Thymus (tissue), 11 donors: Measurements from ENCODE around the gene ZBTB7C. TPM values are rescaled to one million over a fixed set of nuclear protein-coding genes. Genes with fewer than 3 reads are reported as not detected.

Experiments
- DNase-seq, 9 donors: peaks; one replicate each; pipeline ENCODE4 v3.0.0-alpha.2; 2013; ENCODE audit warnings: low spot score in 9 of 9, low read depth in 6 of 9, missing footprints in 1 of 9
- H3K27ac ChIP-seq, 2 donors: one replicate each; pipeline ENCODE4 v1.5.1; 2013; ENCODE audit warnings: control low read depth in 1 of 2, low read depth in 1 of 2, low read length in 1 of 2, mild to moderate bottlenecking in 1 of 2, moderate library complexity in 1 of 2
- H3K27me3 ChIP-seq, 2 donors: one replicate each; pipeline ENCODE4 v1.5.1; 2013; ENCODE audit warnings: low read length in 1 of 2; ENCODE audit not compliant: control insufficient read depth in 2 of 2, insufficient read depth in 1 of 2
- H3K36me3 ChIP-seq, 2 donors: one replicate each; pipeline ENCODE4 v1.5.1; 2013; ENCODE audit warnings: low read length in 1 of 2, mild to moderate bottlenecking in 1 of 2, moderate library complexity in 1 of 2; ENCODE audit not compliant: control insufficient read depth in 2 of 2, insufficient read depth in 2 of 2
- H3K4me1 ChIP-seq, 2 donors: one replicate each; pipeline ENCODE4 v1.5.1; 2013; ENCODE audit warnings: low read length in 2 of 2; ENCODE audit not compliant: control insufficient read depth in 2 of 2, insufficient read depth in 2 of 2
- H3K4me3 ChIP-seq, 2 donors: one replicate each; pipeline ENCODE4 v1.5.1; 2013; ENCODE audit warnings: low read length in 2 of 2, control low read depth in 1 of 2, mild to moderate bottlenecking in 1 of 2
- H3K9me3 ChIP-seq, 2 donors: one replicate each; pipeline ENCODE4 v1.5.1; 2013; ENCODE audit warnings: low read length in 1 of 2, mild to moderate bottlenecking in 1 of 2; ENCODE audit not compliant: control insufficient read depth in 2 of 2, insufficient read depth in 1 of 2
- WGBS: extraction: QIAGEN DNeasy Blood & Tissue Kit; methylation state at CpG from one replicate; pipeline ENCODE4 v1.1.7; 2013; 5-methylcytosine and 5-hydroxymethylcytosine counted together
- polyA plus RNA-seq: library from polyadenylated mRNA; stranded (reverse); fragments of 200-250 nt; gene quantifications from one replicate; pipeline ENCODE4 v1.2.3, GENCODE V29; 2013
- total RNA-seq: library from RNA; stranded (reverse); fragments of 120-200 nt; gene quantifications from one replicate; pipeline ENCODE4 v1.2.4, GENCODE V29; 2013
- donor health status: healthy.

The ZBTB7C gene
- total and polyA plus RNA-seq, 2 donors: 0.14 to 0.73 TPM

- no peak overlapping the region for H3K4me3 ChIP-seq
- no peaks in the 10 kb centered on the region for H3K4me1 ChIP-seq
- H3K36me3 ChIP-seq: no peaks in the 10 kb centered on the region
- no peak overlapping the region for H3K27ac ChIP-seq
- WGBS: 90% methylated on average over 7 of the region's 7 CpGs
- no peaks in the 10 kb centered on the region for H3K9me3 ChIP-seq
- peaks cover 0 to 17% of the 10 kb centered on the region in 2 donors for H3K27me3 ChIP-seq
- no peak for DNase-seq
Observed at GRCh38 chr18:48074929-48075706, 334.1 kb downstream of the ZBTB7C start.

DNA sequence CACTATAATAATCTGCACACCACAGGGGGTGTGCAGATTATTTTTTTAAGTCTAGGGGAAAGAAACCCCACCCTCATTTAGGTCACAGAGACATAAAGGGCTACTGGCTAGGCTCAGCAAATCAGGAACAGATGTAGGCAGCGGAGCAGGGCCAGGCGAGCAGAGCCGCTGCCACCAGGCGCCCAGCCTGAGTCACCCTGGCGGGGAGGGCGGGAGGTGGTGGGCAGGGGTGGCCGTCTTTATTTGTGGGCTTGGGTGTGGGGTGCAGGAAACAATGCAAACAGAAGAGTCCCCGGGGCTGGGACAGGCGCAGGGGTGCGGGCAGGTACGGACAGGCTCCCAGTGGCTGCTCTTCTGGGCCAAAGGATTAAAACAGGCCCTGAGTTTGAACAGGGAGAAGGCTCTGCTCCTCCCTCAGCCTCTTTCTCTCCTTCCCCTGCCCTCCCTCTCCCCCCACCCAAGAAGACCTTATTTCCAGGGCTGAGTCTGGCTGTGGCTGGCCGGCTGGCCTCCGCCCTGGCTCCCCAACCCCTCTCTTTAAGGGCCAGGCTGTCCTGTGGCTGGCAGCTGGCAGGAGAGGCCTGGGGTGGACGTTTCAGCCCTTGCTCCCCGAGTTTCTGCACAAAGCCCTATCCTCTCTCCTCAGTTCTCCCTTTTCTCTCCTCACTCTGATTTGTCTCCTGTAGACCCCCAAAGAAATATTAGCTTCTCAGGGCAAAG, 335.8 kb downstream of the ZBTB7C start:
- Histone ChIP-seq H3K36me3 (no peaks in the 10 kb centered on the region), H3K9me3 (no peaks in the 10 kb centered on the region), H3K27ac (no peak overlapping the region), H3K4me1 (no peaks in the 10 kb centered on the region), H3K27me3 (peaks cover 0 to 18% of the 10 kb centered on the region in 2 donors), H3K4me3 (no peak overlapping the region)
- DNase-seq: no peak
- WGBS: 87% methylated on average over 15 of the region's 15 CpGs

GRCh38 chr18:48072428-48073204, 336.6 kb downstream of the ZBTB7C start:
- 69% methylated on average over 18 of the region's 18 CpGs for WGBS
- H3K4me3 ChIP-seq: no peak overlapping the region
- peaks cover 0 to 18% of the 10 kb centered on the region in 2 donors for H3K27me3 ChIP-seq
- no peak for DNase-seq
- H3K4me1 ChIP-seq: no peaks in the 10 kb centered on the region
- no peak overlapping the region for H3K27ac ChIP-seq
- no peaks in the 10 kb centered on the region for H3K9me3 ChIP-seq
- H3K36me3 ChIP-seq: no peaks in the 10 kb centered on the region

- no peaks in the 10 kb centered on the region for H3K4me1 ChIP-seq
Observed at GRCh38 chr18:48068916-48069445, 340.2 kb downstream of the ZBTB7C start.

DNA sequence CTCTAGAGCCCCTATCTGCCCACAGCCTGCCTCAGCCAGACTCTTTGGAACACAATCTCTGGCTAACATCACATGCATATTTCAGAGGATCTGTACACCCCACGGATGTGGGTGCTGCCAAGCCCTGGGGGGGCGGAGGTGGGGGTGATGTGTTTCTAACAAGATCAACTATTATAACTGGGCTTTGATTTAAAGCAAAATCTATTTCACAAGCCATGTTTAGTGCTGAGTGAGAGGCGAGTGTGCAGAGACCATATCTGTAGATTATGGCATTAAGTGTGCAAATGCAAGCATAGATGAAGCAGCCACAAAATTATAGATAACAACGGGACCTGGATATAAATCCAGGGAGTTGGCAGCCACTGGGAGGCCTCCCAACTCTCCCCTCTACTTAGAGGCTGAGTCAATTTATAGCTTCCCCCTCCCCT, 342.9 kb downstream of the ZBTB7C start:
- no peaks in the 10 kb centered on the region for H3K9me3 ChIP-seq
- H3K27ac ChIP-seq: no peak overlapping the region
- 88% methylated on average over 4 of the region's 4 CpGs for WGBS
- DNase-seq: no peak
- no peak overlapping the region for H3K4me3 ChIP-seq
- no peaks in the 10 kb centered on the region for H3K4me1 ChIP-seq
- H3K36me3 ChIP-seq: no peaks in the 10 kb centered on the region
- peaks cover 0 to 6% of the 10 kb centered on the region in 2 donors for H3K27me3 ChIP-seq

More at GRCh38 chr18:48068916-48069445, 340.2 kb downstream of the ZBTB7C start:
- 95% methylated on average over 11 of the region's 11 CpGs for WGBS
- Histone ChIP-seq H3K27me3 (peaks cover 0 to 14% of the 10 kb centered on the region in 2 donors), H3K36me3 (no peaks in the 10 kb centered on the region), H3K9me3 (no peaks in the 10 kb centered on the region), H3K4me3 (no peak overlapping the region), H3K27ac (no peak overlapping the region)
- DNase-seq: no peak

- peaks cover 0 to 7% of the 10 kb centered on the region in 2 donors for H3K27me3 ChIP-seq
- no peak for DNase-seq
Observed at GRCh38 chr18:48065601-48065995, 343.6 kb downstream of the ZBTB7C start.

GRCh38 chr18:48064978-48065600, 344.1 kb downstream of the ZBTB7C start:
- Histone ChIP-seq H3K27me3 (peaks cover 0 to 11% of the 10 kb centered on the region in 2 donors), H3K36me3 (no peaks in the 10 kb centered on the region), H3K9me3 (no peaks in the 10 kb centered on the region), H3K4me3 (no peak overlapping the region), H3K4me1 (no peaks in the 10 kb centered on the region), H3K27ac (no peak overlapping the region)
- DNase-seq: no peak
- 91% methylated on average over 10 of the region's 10 CpGs for WGBS

More at GRCh38 chr18:48065601-48065995, 343.6 kb downstream of the ZBTB7C start:
- Histone ChIP-seq H3K4me3 (no peak overlapping the region), H3K4me1 (no peaks in the 10 kb centered on the region), H3K27ac (no peak overlapping the region), H3K36me3 (no peaks in the 10 kb centered on the region), H3K9me3 (no peaks in the 10 kb centered on the region)
- WGBS: 85% methylated on average over 3 of the region's 3 CpGs

DNA sequence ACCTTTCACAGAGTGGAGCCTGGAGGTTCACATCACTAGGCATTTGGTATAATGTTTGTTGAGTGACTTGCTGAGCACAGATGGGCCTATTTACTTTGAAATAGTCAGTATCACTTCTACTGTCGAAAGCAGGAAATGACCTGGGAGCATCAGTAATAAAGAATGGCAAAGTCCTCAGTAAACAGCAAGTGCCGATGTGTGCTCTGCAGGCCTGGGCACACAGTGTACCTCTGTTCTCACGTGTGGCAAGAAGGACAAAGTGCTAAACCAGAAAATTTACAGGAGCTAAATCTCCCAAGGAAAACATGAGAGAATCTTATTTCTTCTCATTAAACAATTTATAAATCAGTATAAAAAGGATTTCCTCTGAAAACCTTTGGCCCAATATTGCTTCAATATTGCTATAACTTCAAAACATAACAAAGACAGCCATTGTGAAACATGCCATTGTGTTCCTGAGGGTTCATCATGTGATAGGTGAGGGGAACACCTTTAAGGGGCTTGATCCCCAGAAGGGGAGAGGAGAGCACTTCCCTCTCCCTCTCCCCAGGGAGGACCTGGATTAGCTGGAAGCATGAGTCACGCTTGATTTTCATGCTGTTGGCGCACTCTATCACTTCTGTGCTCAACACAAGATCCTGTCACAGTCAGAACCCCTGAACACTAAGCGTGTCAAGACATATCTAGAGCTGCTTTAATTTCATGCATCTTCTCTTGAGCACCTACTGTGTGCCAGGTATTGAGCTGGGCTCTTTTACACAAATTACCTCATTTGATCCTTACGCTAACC, 347.2 kb downstream of the ZBTB7C start:
- Histone ChIP-seq H3K4me3 (no peak overlapping the region), H3K4me1 (no peaks in the 10 kb centered on the region), H3K27me3 (peaks cover 0 to 29% of the 10 kb centered on the region in 2 donors), H3K9me3 (no peaks in the 10 kb centered on the region), H3K27ac (no peak overlapping the region), H3K36me3 (no peaks in the 10 kb centered on the region)
- no peak for DNase-seq
- WGBS: 97% methylated on average over 7 of the region's 7 CpGs
